ENCODE results near the gene PCDH10. TPM values are rescaled to one million over a fixed set of nuclear protein-coding genes. Genes with fewer than 3 reads are reported as not detected.

Gene PCDH10
- total and polyA plus RNA-seq, 2 of the 8 experiments (the other 6 are each of a cell fraction or from before 2014, with no cell fraction given) = 2.2 to 10.0 TPM

GRCh38 chr4:133127500-133127899 is 21.6 kb upstream of the PCDH10 start (continued):
- TF ChIP-seq KDM1A (IDR thresholded peaks at IDR 0.05; ENCODE audit: borderline replicate concordance, low read length) (no peak), EZH2 (IDR thresholded peaks at IDR 0.05; ENCODE audit: low read depth, low read length, severe bottlenecking) (no peak), MAFK (IDR thresholded peaks at IDR 0.05; ENCODE audit: low read depth, low read length) (no peak), CEBPB (IDR thresholded peaks at IDR 0.05; ENCODE audit: low read depth, low read length) (no peak), POLR2A (IDR thresholded peaks at IDR 0.05; ENCODE audit: control extremely low read depth in 1 of 2, low read depth in 2 of 2, low read length in 2 of 2) (no peak)

All from H1 (cell line).